NCI-H146 (cell line): ENCODE results near the gene CDH18.

Experiments
- DNase-seq: peaks from one replicate; lab custom pipeline; 2025; lab: John Stamatoyannopoulos, UW

CDH18 gene

DNA sequence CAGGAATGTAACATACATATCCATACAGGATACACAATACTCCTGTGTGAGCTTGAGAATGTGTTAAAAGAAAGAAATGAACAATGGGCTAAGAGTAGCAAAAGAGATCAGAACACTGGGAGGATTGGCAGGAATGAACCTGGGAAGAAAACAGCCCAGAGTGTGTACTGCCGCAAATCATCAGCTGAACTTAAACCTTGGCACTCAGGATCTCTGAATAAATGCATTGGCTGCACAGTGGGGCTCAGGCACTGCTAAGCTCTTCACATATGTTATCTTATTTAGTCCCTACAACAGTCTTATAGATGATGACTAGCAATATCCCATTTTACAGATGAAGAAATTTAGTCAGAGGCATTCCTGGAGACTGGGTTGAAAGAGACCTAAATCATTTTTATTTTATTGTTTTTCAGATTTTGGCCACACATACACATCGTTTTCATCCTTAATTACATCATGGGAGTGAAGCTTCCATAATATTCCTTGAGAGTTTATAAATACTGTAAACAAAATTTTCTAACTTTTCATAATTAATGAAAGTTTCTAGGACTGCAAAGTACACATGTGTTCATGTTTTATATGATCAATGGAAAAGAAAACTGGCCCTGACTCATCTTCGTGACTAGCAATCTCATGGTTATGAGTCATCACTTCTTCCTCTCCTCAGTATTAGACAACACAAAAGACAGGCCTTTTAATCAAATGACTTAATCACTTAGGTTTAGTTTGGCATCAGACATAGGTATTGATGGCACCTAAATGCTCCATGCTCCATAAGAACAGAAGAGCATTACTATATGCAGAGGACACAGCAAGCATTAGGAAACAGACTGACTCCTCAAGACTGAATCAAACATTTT, 59.2 kb downstream of the CDH18 start:
- DNase-seq: no peak

DNA sequence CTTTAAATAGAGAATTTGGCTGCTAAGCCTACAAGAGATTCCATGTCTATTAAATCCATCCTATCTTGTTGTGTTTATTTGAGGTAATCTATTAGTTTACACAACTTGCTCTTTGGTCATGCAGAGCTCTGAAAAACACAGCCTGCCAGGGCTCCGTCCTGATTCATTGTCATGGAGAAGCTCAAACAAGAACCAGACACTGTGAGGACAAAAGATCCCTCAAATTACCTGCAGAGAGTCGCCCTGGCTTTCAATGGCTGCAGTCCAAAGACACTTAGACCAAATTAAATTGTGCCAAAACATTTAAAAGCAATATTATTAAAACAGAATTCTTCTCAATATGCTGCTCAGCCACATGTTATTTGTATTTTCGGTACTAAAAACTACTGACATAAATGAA, 60.1 kb downstream of the CDH18 start:
- peak; percentile 19 for DNase-seq

DNA sequence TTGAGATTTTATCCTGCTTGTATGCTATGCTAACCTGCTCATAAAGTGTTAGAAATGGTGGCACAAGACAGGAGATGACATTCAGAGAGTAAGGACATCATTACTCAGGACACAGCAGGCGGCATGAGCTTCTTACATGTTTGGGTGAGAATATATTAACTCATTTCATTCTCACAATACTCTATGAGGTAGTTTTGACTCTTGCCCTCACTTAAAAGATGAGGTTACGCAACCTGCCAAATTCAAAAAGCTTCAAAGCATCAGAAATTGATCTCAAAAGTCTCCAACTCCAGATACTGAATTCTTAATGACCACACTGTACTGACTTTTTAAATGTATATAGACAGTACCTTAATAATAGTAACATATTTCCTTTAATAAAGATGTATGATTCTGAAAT, 60.8 kb downstream of the CDH18 start:
- no peak for DNase-seq

DNA sequence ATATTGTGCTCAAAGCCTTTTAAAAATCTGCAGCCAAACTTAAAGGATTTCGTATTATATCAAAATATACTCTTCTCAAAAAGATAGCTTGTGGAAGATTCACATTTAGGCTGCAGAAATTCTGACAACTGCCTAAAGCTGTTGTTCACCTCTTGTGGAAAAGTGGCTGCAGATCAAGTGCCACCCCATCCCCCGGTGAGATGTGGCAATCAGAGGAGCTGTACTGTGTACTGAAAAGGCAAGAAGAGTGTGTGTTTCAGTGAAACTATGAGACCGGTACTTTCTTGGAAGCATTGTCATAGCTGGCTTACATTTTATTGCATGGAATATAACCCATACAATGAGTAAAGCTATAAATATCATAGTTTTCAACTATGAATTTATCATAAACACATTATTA, 64.3 kb downstream of the CDH18 start:
- no peak for DNase-seq

GRCh38 chr5:19920761-19921160, 67.2 kb downstream of the CDH18 start:
- no peak for DNase-seq

DNA sequence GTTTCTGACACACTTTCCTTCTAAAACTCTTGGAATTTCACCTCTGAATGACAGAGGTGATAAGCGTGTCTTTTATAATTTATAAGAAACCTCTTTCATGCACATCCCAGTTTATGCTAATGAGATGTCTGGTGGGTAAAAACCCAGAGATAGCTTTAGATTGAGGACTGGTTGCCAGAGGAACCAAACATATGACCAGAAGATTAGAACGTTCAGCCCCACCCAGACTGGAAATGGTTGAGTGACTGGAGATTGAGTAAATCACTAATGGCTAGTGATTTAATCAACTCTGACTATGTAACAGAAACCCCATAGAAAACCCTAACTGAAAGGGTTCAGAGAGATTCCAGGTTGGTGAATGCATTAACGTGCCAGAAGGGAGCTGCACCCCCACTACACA, 69.2 kb downstream of the CDH18 start:
- no peak for DNase-seq

DNA sequence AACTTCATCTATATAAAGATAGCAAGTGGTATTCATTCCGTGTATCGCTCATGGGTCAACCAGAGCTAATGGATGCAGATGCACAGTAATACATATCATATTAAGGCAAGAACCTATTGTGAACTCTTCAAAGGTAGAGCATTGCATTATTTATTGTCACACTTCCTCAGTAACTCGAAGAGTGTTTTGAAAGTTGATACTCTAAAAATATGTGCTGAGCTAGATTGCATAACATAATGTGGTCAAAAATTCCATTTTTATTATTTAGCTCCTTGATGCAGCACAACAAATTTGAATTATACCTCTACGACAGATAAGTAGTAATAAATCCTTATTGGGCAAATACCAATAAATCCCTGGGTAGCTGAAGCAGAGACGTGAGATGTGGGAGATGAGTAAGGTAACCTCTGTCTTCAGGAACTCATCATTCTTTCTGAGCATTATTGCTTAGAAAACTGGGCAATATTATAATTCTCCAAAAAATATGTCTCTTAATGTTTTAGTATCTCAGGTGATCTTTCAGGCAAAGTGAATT, 70.3 kb downstream of the CDH18 start:
- no peak for DNase-seq

DNA sequence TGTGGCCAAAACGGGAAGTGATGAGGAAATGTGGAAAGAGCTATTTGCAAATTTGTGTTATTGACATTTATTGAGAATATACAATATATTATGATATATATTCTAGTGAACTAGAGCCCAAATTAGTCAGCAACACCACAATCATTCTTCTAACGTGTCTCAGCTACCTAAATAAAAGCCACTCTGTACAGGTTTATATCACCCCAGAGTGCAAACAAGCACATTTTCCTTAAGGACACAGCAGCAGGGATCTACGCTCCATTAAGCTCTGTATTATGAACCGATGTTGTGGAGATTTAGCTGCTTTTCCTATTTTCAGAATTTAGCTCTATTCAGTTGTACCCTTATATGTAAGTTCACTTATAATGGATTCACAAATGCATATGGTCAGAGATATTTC, 77.9 kb downstream of the CDH18 start:
- no peak for DNase-seq

- no peak for DNase-seq
These were observed 83.2 kb downstream of the CDH18 start for GRCh38 chr5:19904766-19905165.

DNA sequence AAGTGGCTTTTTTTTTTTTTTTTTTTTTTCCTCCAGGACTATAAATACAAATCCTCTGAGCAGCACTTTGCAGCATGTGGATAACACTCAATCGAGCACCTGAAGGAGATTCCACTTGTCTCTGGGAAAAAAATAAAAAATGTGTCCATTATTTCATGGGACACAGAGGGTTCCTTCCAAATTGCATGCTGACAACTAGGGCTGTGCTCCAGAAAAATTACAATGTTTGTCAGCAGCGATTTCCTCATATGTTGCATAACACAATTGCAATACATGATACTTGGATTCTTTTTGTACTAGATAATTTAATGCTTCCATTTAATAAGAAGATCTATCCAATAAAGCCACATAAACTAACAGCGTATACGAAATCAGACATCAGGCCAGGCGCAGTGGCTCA, 84.4 kb downstream of the CDH18 start:
- no peak for DNase-seq

- no peak for DNase-seq
These were observed 85.6 kb downstream of the CDH18 start for GRCh38 chr5:19902316-19902934.

DNA sequence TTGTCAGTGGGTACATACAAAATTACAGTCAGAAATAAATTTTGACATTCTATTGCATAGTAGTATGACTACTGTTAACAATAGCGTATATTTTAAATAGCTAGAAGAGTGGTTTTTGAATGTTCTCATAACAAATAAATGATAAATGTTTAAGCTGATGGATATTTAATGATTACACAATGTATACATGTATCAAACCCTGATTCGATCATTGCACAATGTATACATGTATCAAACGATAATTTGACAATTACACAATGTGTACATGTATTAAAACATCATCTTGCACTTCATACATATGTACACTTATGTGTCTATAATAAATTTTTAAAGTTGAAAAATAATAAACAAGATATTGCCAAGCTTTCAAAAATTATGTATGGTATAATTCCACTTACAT, 87.7 kb downstream of the CDH18 start:
- no peak for DNase-seq

DNA sequence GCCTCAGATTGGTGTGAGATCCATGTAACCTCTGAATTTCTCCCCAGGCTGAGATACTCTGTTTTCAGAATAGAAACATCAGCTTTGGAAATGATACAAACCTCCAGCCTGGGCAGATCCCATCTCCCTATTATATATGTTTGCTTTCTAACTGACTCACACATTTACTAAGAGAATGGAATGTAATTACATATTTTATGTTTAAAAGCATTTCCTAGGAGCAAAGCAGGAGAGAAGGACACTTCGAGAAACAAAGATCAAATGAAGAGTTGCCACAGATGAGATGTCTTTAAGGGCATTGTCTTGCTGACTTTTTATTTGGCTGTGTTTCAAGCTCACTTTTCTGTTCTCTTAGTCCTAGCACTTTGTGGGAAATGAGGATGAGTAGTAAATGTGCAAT, 96.3 kb downstream of the CDH18 start:
- no peak for DNase-seq

DNA sequence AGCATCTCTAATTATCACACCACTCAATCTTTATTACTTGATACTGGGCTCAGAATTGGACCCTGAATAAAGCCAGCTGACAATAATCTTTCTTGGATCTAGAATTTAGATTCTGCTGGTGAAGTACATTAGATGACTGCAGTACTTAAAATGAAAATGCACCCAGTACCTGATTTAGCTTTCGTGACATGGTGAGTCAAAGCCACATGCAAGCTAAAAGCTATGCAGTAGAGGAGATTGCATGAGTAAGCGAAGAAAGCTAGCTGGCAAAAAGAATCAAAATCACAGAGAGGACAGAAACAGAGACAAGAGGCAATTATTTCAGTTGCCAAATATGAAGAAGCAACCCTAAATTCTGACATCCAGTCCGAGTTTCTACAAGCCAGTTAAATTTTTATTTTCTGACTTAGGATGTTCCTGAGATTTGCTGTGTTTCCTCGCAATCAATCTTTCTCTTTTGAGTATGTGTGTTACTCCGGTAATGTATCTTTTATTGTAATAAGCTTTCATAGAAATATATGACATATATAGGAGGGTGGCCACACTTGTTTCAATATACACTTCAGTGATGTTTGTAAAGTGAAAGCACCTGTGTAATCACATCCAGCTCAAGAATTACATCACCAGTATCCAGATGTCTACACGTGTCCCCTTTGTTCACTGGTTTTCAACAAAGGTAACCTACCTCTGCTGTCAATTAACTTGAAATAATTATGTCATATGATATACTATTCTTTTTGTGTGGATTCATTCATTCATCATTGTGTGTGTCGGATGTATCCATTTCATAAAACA, 101.7 kb downstream of the CDH18 start:
- DNase-seq: peak; percentile 25

- DNase-seq: no peak
These were observed 102.8 kb downstream of the CDH18 start for GRCh38 chr5:19885040-19885824.

DNA sequence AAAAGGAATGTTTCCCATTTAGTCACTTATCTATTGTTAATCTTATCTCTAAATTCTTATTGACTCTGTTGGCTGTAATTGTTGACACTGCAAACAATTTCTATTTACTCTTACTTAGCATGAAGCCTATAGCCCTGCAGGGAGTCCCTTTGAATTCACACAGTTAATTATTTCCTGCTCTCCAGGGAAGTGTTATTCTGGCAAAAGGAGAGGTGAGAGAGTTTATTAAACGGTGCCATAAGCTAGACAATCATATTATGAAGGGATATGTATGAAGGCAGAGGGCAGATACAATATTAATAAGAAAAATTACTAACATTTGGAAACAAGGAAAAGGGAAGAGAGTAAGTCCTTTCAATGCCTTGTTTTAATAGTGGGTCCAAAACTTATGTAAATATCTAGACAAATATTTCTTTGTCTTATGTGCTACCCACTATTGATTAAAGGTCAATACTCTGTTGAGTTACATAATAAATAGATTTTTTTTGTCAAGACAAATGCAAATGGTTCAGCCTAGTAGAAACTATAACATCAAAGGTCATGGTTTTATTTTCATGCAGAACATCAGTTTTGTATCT, 107.1 kb downstream of the CDH18 start:
- peak; percentile 73 for DNase-seq

DNA sequence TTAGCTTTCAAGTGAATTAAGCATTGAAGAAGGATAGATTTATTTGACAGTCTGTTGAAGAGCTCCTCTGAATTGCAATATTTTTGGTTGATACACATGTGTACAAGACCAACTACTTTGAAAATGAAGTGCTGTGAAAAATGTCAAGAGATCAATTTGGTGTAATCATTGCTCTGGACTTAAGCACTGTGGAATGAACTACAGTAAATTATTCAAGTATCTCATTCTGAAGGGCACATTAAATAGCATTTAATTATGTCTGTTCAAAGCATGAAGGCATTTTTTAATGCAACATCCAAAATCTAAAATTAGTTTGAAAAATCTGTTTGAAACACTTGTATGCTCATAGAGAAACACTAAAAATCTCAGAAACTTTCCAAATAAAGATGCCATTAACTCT, 107.5 kb downstream of the CDH18 start:
- DNase-seq: no peak

DNA sequence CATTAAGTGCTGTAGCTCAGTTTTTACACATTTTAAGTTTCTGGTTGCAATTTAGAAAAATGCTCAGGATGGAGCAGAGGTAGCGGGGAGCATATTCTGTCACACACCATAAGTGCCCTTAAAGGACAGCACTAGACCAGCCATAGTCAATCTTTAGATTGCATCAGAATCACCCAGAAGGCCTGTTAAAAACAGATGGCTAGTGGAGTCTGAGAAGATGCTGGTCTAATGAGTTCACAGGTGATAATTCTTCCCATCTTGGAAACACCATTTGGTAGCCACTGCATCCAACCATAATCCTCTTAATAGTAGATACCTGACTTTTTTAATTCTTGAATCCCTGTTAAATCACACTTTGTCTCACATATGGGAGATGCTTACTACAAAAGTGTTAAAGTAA, 113.2 kb downstream of the CDH18 start:
- DNase-seq: no peak

- no peak for DNase-seq
These were observed 121.9 kb downstream of the CDH18 start for GRCh38 chr5:19866090-19866450.

- DNase-seq: no peak
These were observed 122.5 kb downstream of the CDH18 start for GRCh38 chr5:19865336-19866089.

- DNase-seq: no peak
These were observed 125.3 kb downstream of the CDH18 start for GRCh38 chr5:19862711-19863110.
